GM18526 (cell line): ENCODE data around the gene COX14.

Experiments used
- POLR2A ChIP-seq: IDR thresholded peaks from 3 replicates; pipeline ENCODE4 v1.6.1; 2011; ENCODE audit not compliant: insufficient read length; ENCODE audit errors: extremely low read depth

The COX14 gene

GRCh38 chr12:50157259-50157658 is 45.2 kb downstream of the COX14 start:
- TF ChIP-seq POLR2A, result no peak

GRCh38 chr12:50160643-50161042 is 48.6 kb downstream of the COX14 start:
- no peak for TF ChIP-seq POLR2A

GRCh38 chr12:50162230-50162629 is 50.2 kb downstream of the COX14 start:
- no peak for TF ChIP-seq POLR2A

- no peak for TF ChIP-seq POLR2A
Measured at GRCh38 chr12:50164963-50165362, 52.9 kb downstream of the COX14 start.

GRCh38 chr12:50166799-50167048 is 54.7 kb downstream of the COX14 start:
- TF ChIP-seq POLR2A, result no peak

GRCh38 chr12:50167049-50167828 is 55.2 kb downstream of the COX14 start, which contains the start of gene CERS5:
Gene CERS5, minus strand, starts transcription at chr12:50167369. Its CDS starts 72 bp downstream, at chr12:50167297.
- peak; percentile 62 for TF ChIP-seq POLR2A
